ENCODE results near the gene SMIM41. TPM values are rescaled to one million over a fixed set of nuclear protein-coding genes. Genes with fewer than 3 reads are reported as not detected.

Gene SMIM41
- total RNA-seq, 1 donor from 2014 or later: 7.9 TPM

DNA sequence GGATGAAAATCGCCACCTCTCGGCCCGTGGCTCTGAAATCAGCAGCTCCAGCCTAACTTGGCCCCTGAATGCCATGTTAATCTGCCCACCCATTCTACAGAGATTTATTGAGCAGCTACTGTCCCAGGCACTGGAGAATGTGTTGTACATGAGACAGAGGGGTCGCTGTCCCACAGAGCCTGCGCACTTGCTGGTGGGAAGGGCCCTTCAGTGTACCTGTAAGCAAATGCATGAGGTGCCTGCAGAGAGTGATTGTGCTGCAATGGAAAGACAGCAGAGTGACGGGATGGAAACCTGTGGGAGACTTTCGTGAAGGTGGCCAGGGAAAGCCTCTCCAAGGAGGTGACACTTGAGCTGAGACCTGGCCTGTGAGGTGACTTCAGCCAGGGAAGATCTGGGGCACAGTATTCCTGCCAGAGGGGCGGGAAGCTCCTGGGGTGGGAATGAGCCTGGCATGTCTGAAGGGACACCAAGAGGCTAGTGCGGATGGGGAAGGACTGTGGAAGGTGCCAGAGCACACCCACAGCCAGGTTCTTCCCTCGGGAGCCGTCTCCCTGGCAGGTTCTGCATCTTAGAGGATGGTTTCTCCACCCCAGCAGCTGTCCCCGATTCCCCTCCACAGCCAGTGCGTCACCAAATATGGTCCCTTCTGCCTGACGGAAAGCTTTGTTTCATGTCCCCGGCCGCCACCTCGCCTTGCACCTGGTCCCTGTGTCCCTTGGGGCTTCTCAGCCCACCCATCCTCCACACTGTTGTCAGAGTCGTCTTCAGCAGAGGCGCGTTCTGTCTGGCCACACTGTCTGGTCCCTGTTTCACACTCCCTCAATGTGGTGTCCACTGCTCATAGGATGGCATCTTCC, 8.7 kb downstream of the SMIM41 start:
- TF ChIP-seq, protein P1, sequence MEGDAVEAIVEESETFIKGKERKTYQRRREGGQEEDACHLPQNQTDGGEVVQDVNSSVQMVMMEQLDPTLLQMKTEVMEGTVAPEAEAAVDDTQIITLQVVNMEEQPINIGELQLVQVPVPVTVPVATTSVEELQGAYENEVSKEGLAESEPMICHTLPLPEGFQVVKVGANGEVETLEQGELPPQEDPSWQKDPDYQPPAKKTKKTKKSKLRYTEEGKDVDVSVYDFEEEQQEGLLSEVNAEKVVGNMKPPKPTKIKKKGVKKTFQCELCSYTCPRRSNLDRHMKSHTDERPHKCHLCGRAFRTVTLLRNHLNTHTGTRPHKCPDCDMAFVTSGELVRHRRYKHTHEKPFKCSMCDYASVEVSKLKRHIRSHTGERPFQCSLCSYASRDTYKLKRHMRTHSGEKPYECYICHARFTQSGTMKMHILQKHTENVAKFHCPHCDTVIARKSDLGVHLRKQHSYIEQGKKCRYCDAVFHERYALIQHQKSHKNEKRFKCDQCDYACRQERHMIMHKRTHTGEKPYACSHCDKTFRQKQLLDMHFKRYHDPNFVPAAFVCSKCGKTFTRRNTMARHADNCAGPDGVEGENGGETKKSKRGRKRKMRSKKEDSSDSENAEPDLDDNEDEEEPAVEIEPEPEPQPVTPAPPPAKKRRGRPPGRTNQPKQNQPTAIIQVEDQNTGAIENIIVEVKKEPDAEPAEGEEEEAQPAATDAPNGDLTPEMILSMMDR (IDR thresholded peaks at IDR 0.05): no peak
- peak in 1 of 2 donors; percentile 56 for DNase-seq (ENCODE audit: low spot score in 2 of 2)
- intact Hi-C loops (cut with DNase I): no loop called here

DNA sequence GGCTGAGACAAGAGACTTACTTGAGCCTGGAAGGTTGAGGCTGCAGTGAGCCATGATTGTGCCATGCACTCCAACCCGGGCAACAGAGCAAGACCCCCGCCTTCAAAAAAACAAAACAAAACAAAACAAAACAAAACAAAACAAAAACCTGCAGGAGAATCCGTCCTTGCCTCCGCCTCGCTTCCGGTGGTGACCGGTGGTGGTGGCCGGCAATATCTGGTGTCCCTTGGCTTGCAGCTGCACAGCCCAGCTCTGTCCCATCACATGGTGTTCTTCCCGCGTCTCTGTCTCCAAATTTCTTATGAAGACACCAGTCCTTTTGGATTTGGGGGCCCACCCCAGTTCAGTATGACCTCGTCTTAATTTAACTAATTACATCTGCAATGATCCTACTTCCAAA, 10.0 kb downstream of the SMIM41 start:
- TF ChIP-seq, protein P1 (IDR thresholded peaks at IDR 0.05): no peak
- Histone ChIP-seq H3K9me3 (no peaks in the 10 kb centered on the region), H3K27me3 (no peaks in the 10 kb centered on the region), H3K27ac (no peak overlapping the region), H3K4me3 (no peak overlapping the region), H3K4me1 (no peaks in the 10 kb centered on the region), H3K36me3 (no peaks in the 10 kb centered on the region)
- no peak for DNase-seq (ENCODE audit: low spot score in 2 of 2)
- intact Hi-C loops (cut with DNase I): no loop called here

More for the DNA sequence above, 8.7 kb downstream of the SMIM41 start:
- H3K27ac ChIP-seq: no peak overlapping the region
- H3K27me3 ChIP-seq: no peaks in the 10 kb centered on the region
- no peaks in the 10 kb centered on the region for H3K36me3 ChIP-seq
- H3K9me3 ChIP-seq: no peaks in the 10 kb centered on the region
- no peak overlapping the region for H3K4me3 ChIP-seq
- peaks cover 0 to 1% of the 10 kb centered on the region in 2 donors for H3K4me1 ChIP-seq

DNA sequence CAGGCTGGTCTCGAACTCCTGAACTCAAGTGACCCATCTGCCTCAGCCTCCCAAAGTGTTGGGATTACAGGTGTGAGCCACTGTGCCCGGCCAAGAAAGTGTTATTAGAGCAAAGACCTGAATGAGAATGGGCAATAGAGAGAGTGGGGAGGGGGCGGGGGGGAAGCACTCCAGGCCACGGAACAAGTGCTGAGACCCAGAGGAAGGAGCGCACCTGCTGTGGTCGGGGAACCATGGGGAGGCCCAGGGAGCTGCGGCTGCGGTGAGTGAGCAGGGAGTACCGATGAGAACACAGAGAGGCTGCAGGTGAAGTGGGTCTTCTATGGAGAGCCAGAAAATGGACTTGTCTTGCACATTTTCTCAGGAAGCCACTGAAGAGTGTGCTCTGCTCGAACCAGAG, 10.8 kb downstream of the SMIM41 start:
- no peak for DNase-seq (ENCODE audit: low spot score in 2 of 2)

DNA sequence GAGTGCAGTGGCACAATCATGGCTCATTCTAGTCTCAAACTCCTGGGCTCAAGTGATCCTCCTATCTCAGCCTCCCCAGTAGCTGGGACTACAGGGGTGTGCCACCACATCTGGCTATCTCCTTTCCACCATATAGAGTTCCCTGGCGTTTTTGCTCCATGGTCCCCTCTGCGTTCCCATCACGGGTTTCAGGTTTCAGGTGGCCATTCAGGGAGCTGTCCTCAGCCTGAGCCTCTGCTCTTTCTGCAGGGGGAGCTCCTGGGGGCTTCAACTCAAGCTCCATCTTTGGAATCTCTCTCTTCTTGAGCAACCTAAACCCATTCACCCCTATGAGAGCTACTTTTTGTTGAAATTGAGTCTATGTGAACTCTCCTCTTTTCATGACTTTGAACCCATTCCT, 11.6 kb downstream of the SMIM41 start:
- no peaks in the 10 kb centered on the region for H3K36me3 ChIP-seq
- no peak overlapping the region for H3K27ac ChIP-seq
- intact Hi-C loops (cut with DNase I): no loop called here
- DNase-seq (ENCODE audit: low spot score in 2 of 2): no peak
- no peaks in the 10 kb centered on the region for H3K4me1 ChIP-seq
- H3K4me3 ChIP-seq: no peak overlapping the region
- no peaks in the 10 kb centered on the region for H3K9me3 ChIP-seq
- no peaks in the 10 kb centered on the region for H3K27me3 ChIP-seq
- TF ChIP-seq, protein P1 (IDR thresholded peaks at IDR 0.05): no peak

More for the DNA sequence above, 10.8 kb downstream of the SMIM41 start:
- Histone ChIP-seq H3K27ac (no peak overlapping the region), H3K9me3 (no peaks in the 10 kb centered on the region), H3K27me3 (no peaks in the 10 kb centered on the region), H3K4me3 (no peak overlapping the region), H3K36me3 (no peaks in the 10 kb centered on the region), H3K4me1 (no peaks in the 10 kb centered on the region)
- intact Hi-C loops (cut with DNase I): no loop called here
- TF ChIP-seq, protein P1 (IDR thresholded peaks at IDR 0.05): no peak

DNA sequence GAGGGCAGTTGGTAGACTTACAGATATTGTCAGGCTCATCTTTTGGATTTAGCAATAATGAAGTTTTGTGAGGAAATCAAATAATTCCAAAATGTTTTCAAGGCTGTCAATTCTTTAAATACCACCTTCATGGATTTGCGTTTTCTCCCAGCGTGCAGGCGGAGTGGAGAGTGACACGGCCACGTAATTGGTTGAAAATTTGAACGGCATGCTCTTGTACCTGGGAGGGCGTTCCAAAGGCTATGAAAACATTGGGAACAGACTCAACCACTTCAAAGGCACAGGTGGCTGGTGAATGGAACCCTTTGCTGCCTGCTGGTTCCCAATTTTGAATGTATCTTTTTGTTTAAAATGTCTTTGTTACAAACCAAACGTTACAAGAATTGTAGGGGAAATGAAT, 12.4 kb downstream of the SMIM41 start:
- intact Hi-C loops (cut with DNase I): no loop called here
- Histone ChIP-seq H3K27me3 (no peaks in the 10 kb centered on the region), H3K4me3 (no peak overlapping the region), H3K36me3 (no peaks in the 10 kb centered on the region), H3K9me3 (no peaks in the 10 kb centered on the region), H3K27ac (no peak overlapping the region), H3K4me1 (no peaks in the 10 kb centered on the region)
- no peak for DNase-seq (ENCODE audit: low spot score in 2 of 2)
- TF ChIP-seq, protein P1 (IDR thresholded peaks at IDR 0.05): no peak

Data from ascending aorta (tissue), 2 donors.